Osteoblast (primary cell): ENCODE results near the gene ELMOD2. TPM values are rescaled to one million over a fixed set of nuclear protein-coding genes. Genes with fewer than 3 reads are reported as not detected.

Experiments used
- DNase-seq: peaks from one replicate; pipeline ENCODE4 v3.0.0; 2011; ENCODE audit warnings: low spot score, mixed read lengths; ENCODE audit not compliant: insufficient read length; ENCODE audit errors: missing footprints
- H2AFZ ChIP-seq: 2 replicates; pipeline ENCODE4 v1.6.0; 2011; ENCODE audit warnings: mild to moderate bottlenecking, low read length
- H3K27ac ChIP-seq: 2 replicates; pipeline ENCODE4 v1.5.1; 2011; ENCODE audit warnings: mild to moderate bottlenecking, low read depth, low read length, moderate library complexity
- H3K27me3 ChIP-seq: 2 replicates; pipeline ENCODE4 v1.6.0; 2012; ENCODE audit warnings: mild to moderate bottlenecking, control low read depth, inconsistent platforms, low read length, moderate library complexity; ENCODE audit not compliant: insufficient read depth
- H3K36me3 ChIP-seq: 2 replicates; pipeline ENCODE4 v1.5.1; 2011; ENCODE audit warnings: mild to moderate bottlenecking, low read length, control low read depth, moderate library complexity; ENCODE audit not compliant: insufficient read depth
- H3K4me1 ChIP-seq: 2 replicates; pipeline ENCODE4 v1.5.1; 2011; ENCODE audit warnings: mild to moderate bottlenecking, low read length, control low read depth, moderate library complexity; ENCODE audit not compliant: insufficient read depth
- H3K4me2 ChIP-seq: 2 replicates; pipeline ENCODE4 v1.6.0; 2011; ENCODE audit warnings: mild to moderate bottlenecking, low read length; ENCODE audit not compliant: insufficient read depth
- H3K4me3 ChIP-seq: fragments of 200-600 bp; sonication (generic); 3 replicates; pipeline ENCODE4 v1.5.1; 2012; ENCODE audit warnings: mild to moderate bottlenecking, low read length, inconsistent platforms; ENCODE audit not compliant: insufficient read depth
- H3K79me2 ChIP-seq: 2 replicates; pipeline ENCODE4 v1.6.0; 2012; ENCODE audit warnings: mild to moderate bottlenecking, low read length, control low read depth, inconsistent platforms; ENCODE audit not compliant: insufficient read depth
- H3K9me3 ChIP-seq: 2 replicates; pipeline ENCODE4 v1.5.1; 2011; ENCODE audit warnings: low read depth, low read length, control low read depth
- H4K20me1 ChIP-seq: 2 replicates; pipeline ENCODE4 v1.6.0; 2012; ENCODE audit warnings: mild to moderate bottlenecking, low read length, control low read depth; ENCODE audit not compliant: insufficient read depth
- CTCF ChIP-seq: IDR thresholded peaks from 2 replicates; pipeline ENCODE4 v1.5.1; 2011; ENCODE audit warnings: mild to moderate bottlenecking, low read depth, low read length, moderate library complexity; ENCODE audit errors: extremely low read depth
- total RNA-seq: library from RNA; depleted of rRNA; stranded (reverse); fragments of >200 nt; gene quantifications from 2 replicates; pipeline ENCODE4 v1.2.3, GENCODE V29; 2012

ELMOD2 gene
- total RNA-seq = 33.6 and 35.1 TPM in 2 replicates

- no peaks in the 10 kb centered on the region for H3K9me3 ChIP-seq
- peak within 1 kb of the TSS; percentile 94 for H2AFZ ChIP-seq
- H3K27ac ChIP-seq = peak within 1 kb of the TSS; percentile 65
Measured at GRCh38 chr4:140523857-140524742, at the start of gene ELMOD2. Gene ELMOD2, plus strand, starts transcription at chr4:140524168. Its CDS starts 1,261 bp downstream, at chr4:140525429.

GRCh38 chr4:140483445-140483844 lies 40.5 kb upstream of the ELMOD2 start:
- no peak overlapping the region for H3K4me2 ChIP-seq
- no peaks in the 10 kb centered on the region for H3K36me3 ChIP-seq
- H2AFZ ChIP-seq = no peak overlapping the region
- TF ChIP-seq CTCF = no peak
- no peak overlapping the region for H3K27ac ChIP-seq
- no peak for DNase-seq
- H3K79me2 ChIP-seq = no peaks in the 10 kb centered on the region
- H4K20me1 ChIP-seq = no peaks in the 10 kb centered on the region
- no peak overlapping the region for H3K4me3 ChIP-seq
- H3K9me3 ChIP-seq = no peaks in the 10 kb centered on the region
- H3K4me1 ChIP-seq = no peaks in the 10 kb centered on the region
- H3K27me3 ChIP-seq = peaks cover 3% of the 10 kb centered on the region

More at GRCh38 chr4:140523857-140524742, at the start of gene ELMOD2:
- TF ChIP-seq CTCF = peak; percentile 90
- Histone ChIP-seq H3K4me2 (peak within 1 kb of the TSS; percentile 98), H4K20me1 (no peaks in the 10 kb centered on the region), H3K79me2 (peaks cover 23% of the 10 kb centered on the region), H3K27me3 (no peaks in the 10 kb centered on the region), H3K4me3 (peak within 1 kb of the TSS; percentile 83), H3K4me1 (peaks cover 14% of the 10 kb centered on the region), H3K36me3 (peaks cover 6% of the 10 kb centered on the region)
- DNase-seq = peak; percentile 98

GRCh38 chr4:140485939-140486338 lies 38.0 kb upstream of the ELMOD2 start:
- Histone ChIP-seq H3K79me2 (no peaks in the 10 kb centered on the region), H3K27ac (no peak overlapping the region), H3K4me2 (no peak overlapping the region), H3K27me3 (peaks cover 7% of the 10 kb centered on the region), H2AFZ (no peak overlapping the region), H3K4me3 (no peak overlapping the region), H3K4me1 (no peaks in the 10 kb centered on the region), H4K20me1 (no peaks in the 10 kb centered on the region), H3K9me3 (no peaks in the 10 kb centered on the region), H3K36me3 (no peaks in the 10 kb centered on the region)
- TF ChIP-seq CTCF = no peak
- DNase-seq = no peak

- no peak for DNase-seq
- Histone ChIP-seq H3K4me3 (no peak overlapping the region), H3K27me3 (peaks cover 55% of the 10 kb centered on the region), H3K79me2 (no peaks in the 10 kb centered on the region), H2AFZ (no peak overlapping the region), H3K36me3 (no peaks in the 10 kb centered on the region), H3K4me1 (no peaks in the 10 kb centered on the region), H4K20me1 (no peaks in the 10 kb centered on the region), H3K27ac (no peak overlapping the region), H3K4me2 (no peak overlapping the region), H3K9me3 (no peaks in the 10 kb centered on the region)
- TF ChIP-seq CTCF = no peak
Measured at GRCh38 chr4:140497405-140497746, 26.6 kb upstream of the ELMOD2 start.
